Stimulated activated CD4-positive, alpha-beta T cell treated with anti-CD3 and anti-CD28 coated beads, Interleukin-12 subunit alpha, Interleukin-12 subunit beta, amount 100 ng/mL, for 24 hours (primary cell): Measurements from ENCODE around the gene GIGYF2.
A peak's percentile ranks its signal among the peaks of the same experiment; 100 is the strongest.
"Not testable (repeated sequence)": the region's sequence is repeated elsewhere in the genome, so short reads cannot be mapped to it uniquely, and the experiment has no call there.

Experiments
- DNase-seq, 2 experiments: peaks; one replicate each; pipeline ENCODE4 v3.0.0-alpha.2; 2020; ENCODE audit warnings: low read depth in 2 of 2

GIGYF2 gene

DNA sequence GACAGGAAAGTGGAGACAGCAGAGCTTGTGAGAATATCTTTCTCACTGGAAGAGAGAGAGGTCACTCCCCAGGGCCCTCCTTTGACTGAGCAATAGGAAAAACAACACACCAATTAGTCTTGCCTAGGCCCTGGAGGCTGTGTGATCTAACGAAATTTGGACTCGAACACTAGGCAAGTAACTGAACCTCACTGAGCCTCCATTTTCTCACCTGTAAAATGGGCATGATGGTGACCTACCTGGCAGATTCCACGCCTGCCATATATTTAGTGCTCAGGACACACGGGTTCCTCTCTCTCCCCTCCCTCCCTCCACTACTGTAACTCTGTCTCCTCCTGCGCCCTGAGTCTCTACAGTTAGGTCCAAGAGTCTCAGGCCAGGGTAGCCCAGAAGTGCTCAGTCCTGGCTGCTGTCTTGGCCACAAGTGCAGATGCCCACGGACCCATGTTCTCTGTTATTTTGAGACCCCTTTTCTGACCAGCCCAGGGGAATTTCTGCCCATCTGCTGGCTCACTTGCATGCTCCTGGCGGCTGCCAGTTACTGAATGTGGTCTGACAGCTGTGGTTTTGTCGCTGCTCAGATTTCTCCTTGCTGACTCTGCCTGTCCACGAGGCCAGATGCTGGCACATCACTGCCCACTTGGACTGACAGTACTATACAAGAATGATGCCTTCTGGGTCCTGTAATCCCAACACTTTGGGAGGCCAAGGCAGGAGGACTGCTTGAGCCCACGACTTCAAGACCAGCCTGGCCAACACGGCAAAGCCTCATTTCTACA, 9.6 kb upstream of the GIGYF2 start:
- DNase-seq: no peak

DNA sequence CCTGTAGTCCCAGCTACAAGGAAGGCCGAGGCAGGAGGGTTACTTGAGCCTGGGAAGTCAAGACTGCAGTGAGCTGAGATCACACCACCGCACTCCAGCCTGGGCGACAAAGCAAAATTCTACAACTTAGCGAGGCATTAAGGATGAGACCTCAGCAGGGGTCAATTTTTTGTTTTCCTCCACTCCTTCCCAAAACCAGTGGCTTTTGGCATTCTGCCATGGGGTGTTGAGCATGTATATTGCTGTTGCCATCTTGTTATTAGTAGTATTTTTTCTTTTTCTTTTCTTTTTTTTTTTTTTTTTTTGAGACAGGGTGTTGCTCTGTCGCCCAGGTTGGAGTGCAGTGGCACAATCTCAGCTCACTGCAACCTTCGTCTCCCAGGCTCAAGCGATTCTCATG, 8.9 kb upstream of the GIGYF2 start:
- DNase-seq: no peak

DNA sequence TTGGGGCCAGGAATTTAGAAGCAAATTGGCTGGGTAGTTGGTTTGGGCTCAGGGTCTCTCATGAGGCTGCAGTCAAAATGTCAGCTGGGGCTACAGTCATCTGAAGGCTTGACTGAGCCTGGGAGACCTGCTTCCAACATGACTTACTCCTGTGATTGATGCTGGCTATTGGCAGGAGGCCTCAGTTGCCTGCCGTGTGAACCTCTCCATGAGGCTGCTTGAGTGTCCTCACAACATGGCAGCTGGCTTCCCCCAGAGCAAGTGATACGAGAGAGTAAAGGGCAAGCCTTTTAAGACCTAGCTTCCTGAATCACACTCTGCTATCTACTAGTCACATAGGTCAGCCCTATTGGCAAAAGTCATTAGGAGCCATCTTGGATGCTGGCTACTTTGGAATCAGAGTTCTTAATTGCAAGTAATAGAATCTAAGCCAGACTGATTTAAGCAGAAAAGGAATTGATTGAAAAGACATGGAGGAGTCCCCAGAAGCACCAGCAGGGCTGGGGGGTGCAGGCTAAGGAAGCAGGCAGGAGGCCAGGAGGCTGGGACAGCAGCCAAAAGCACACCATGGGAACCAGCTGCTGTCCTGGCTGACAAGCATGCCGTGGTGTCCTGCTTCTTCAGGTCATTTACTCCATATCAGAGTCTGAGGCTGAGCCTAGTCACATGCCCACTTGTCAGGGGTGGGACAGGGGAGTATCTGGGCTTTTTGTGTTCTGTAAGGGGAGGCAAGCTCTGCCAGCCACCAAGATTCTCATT, 7.8 kb upstream of the GIGYF2 start:
- DNase-seq: no peak

DNA sequence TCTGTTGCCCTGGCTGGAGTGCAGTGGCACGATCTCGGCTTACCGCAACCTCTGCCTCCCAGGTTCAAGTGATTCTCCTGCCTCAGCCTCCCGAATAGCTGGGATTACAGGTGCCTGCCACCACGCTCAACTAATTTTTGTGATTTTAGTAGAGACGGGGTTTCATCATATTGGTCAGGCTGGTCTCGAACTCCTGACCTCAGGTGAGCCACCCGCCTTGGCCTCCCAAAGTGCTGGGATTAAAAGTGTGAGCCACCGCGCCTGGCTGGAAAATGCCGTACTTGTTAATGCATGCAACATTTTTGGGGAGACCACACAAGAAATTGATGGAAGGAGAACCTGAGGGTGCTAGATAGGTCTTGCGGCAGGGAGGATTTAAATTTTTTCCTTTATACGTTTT, 6.0 kb upstream of the GIGYF2 start:
- not testable (repeated sequence) for DNase-seq

DNA sequence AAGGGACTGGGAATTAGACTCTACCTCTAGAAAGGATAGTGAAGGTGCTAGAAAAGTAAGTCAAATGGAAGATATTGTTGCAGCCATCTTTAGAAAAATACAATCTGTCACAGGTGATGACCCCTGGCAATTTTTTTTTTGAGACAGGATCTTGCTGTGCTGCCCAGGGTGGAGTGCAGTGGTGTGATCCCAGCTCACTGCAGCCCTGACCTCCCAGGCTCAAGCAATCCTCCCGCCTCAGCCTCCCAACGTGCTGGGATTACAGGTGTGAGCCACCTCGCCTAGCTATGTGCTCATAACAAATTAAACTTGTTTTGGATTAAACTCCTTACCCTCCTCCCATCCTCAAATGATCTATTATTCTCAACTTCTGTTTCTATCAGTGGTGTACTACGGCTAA, 3.8 kb upstream of the GIGYF2 start:
- DNase-seq: no peak

DNA sequence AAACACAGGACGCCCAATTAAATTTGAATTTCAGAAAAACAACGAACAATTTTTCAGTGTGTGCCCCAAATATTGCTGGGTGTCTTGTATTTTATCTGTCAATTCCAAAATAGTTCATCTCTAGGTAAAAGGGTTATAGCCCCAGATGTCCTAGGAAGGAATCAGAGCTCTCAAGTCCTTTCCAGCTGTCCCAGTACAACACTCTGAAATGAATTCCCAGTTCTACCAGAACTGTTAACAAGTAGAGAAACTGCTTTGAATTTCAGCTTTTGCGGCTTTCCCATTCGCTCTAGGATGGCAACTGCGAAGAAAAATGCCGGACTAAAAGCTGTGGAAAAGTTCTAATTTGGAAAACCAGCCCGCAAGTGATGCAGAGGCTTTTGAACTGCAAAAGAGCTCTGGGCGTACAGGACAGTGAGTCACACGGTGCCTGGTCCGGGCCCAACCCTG, 497 bp upstream of the GIGYF2 start:
- DNase-seq: no peak

DNA sequence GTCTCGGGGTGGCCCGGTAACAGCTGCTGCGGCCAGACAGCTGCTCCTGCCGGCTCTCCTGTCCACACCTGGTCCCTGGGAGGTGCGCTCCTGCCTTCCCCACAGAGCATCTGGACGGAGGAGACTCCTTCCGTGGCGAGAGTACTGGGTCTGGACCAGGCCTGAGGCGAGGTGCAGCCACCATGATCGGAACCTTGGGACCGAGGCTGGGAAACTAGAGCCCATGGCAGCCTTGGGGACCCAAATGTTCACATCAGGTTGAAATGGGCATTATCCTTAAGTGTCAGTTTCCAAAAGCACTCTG, 628 bp downstream of the GIGYF2 start:
- DNase-seq: peak in 1 of 2 experiments; percentile 11

DNA sequence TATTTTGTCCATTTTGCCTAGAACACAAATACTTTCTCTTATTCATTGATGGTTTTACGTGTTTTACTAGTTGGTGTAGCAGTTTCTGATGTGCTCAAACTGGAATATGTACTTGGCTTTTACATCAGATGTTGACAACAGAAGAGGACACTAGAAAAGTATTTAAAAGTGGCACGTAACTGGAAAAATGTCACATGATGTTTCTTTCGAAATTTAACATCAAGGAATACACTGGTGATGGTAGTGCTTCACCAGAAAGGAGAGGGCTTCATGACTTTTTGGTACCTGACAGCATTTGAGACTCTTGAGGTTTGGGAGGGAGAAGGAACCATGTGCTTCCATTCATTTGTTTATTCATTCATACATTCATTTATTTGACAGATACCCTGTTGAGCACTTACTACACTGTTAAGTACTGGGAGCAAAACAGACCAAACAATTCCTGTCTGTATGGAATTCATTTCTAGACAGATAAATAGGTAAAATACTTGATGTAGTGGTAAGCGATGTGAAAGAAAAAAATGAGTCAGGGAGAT, 1.5 kb downstream of the GIGYF2 start:
- DNase-seq: no peak

DNA sequence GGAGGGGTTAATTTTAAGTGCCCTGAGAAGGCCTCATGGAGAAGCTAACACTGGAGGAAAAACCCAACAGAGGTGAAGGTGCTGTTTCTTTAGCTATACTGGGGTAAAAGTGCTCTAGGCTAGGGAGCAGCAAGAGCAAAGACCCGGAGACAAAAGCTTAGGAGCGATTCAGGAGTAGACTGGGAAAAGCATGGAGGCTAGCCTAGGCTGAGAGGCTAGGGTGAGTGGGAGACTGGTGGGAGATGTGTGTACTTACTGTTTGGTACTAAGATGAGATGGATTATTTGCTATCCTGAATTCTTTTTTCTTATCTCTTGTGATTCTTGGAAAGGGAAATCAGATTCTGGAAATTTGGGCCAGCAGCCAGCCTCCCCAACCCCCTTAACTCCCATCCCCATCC, 2.0 kb downstream of the GIGYF2 start:
- DNase-seq: no peak

DNA sequence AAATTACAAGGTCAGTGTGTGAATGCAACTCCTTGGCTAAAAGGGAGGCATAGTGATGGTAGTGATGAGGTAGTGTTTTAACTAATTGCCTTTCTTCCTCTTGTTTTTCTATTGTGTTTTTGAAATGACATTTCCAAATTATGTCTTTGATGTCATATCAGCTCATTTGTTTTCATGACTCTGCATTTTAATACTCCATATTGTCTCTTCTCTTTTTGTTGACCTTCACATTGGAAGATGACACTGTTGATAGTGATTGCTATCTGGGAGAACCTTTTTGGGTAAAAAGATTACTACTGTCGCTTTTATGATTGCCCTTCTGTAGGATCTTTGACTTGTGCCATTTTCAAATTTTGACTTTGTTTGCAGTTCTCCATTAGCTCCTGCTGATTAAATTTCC, 3.0 kb downstream of the GIGYF2 start:
- DNase-seq: no peak

DNA sequence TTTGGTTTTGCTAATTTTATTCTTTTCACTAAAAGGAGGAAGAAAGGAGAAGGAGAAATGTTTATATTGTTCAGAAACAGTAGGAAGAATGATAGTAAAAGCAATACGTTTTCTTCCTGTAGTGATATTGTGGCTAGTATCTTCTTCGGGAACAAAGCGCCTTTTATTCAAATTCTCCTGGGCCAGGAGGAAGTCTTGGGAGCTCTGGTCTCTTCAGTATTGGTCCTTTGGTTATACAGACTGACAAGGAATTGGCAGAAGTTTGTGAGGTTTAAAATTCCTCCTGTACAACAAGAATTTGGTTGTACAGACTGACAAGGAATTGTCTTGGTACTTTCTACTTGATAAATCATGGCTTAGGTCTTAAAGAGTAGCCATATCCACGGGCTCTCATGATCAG, 9.9 kb downstream of the GIGYF2 start:
- no peak for DNase-seq

DNA sequence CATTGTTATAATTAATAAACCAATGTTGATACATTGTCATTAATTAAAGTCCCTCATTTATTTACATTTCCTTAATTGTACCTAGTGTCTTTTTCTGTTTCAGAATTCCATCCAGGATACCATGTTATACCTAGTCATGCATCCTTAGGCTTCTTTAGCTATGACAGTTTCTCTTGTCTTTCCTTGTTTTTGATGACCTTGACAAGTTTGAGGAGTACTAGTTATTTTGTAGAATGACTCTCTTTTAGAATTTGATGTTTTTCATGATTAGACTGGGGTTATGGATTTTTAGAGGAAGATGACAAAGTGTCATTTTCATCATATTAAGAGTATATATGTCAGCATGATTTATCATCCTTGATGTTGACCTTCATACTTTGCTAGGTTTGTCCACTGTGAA, 16.4 kb downstream of the GIGYF2 start:
- DNase-seq: no peak

DNA sequence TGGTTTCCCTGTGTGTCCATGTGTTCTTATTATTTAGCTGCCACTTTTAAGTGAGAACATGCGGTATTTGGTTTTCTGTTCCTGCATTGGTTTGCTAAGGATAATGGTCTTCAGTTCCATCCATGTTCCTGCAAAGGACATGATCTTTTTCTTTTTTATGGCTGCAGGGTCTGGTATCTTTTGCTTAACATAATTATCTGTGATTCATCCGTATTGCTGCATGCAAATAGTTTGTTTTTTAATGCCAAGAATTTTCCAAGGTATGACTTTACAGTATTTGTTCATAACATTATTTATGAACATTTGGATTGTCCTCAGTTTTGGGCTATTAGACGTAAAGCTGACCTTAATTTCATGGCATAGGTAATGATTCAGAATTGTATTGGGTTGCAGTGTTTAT, 17.8 kb downstream of the GIGYF2 start:
- no peak for DNase-seq

DNA sequence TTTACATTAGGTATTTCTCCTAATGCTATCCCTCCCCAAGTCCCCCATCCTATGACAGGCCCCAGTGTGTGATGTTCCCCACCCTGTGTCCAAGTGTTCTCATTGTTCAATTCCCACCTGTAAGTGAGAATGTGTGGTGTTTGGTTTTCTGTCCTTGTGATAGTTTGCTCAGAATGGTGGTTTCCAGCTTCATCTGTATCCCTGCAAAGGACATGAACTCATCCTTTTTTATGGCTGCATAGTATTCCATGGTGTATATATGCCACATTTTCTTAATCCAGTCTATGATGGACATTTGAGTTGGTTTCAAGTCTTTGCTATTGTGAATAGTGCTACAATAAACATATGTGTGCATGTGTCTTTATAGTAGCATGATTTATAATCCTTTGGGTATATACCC, 22.9 kb downstream of the GIGYF2 start:
- not testable (repeated sequence) for DNase-seq

DNA sequence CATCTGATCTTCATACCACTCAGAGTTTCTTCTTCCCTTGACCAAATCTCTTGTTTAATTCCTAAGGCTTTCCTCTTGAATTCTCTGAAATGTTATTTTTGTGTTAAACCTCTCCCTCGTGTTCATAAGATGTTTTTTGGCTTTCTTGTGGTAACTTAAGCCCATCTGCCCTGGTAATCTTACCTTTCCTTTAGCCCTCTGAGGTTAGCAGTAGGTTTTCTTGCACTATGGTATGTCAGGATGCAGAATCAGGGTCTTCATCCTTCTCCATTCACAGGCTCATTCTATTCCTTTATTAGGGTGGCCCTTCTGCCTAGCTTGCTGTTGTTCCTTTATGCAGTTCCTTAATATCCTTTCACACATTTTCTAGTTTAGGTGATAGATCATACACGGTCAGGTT, 24.1 kb downstream of the GIGYF2 start:
- no peak for DNase-seq

DNA sequence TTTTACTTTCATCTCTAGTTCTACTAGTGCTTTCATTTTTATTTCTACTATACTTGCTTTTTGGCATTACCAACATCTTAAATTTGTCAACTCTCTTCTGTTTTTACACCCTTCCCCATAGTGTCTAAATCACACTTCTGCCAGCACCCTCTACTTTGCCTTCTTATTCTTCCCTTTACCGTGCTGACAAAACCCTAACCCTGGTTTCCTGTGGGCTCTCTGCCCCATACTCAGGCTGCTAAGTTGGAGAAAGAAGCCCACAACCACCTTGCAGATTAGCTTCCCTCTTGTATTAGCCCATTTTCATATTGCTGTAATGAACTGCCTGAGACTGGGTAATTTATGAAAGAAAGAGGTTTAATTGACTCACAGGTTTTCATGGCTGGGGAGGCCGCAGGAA, 24.8 kb downstream of the GIGYF2 start:
- no peak for DNase-seq

DNA sequence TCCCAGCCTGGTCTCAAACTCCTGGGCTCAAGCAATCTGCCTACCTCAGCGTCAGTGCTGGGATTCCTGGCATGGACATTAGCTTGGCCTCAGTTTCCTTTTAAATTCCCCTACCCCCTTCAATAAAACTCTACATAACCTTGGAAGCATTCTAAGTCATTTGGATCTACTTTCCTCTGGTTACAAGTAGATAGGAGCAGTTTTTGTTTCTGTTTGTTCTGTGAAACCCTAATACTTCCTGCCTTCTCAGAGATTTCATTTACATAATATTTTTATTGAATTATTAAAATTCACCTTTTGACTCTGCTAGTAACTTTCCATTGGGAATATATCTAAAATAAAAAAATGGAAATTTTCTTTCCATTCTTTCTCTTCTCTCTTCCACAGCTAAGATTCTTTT, 25.9 kb downstream of the GIGYF2 start:
- DNase-seq: no peak

DNA sequence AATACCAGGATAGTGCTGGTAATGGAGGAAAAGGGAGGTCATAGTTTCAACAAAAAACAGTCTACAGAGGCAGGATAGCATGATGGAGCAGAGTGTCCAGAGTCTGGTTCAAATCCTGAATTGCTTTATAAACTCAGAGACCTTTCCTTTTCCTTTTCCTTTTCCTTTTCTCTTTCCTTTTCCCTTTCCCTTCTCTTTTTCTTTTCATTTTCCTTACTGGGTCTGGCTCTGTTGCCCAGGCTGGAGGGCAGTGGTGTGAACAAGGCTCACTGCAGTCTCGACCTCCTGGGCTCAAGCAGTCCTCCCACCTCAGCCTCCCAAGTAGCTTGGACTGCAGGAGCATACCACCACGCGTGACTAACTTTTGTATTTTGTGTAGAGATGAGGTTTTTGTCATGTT, 31.7 kb downstream of the GIGYF2 start:
- DNase-seq: no peak

DNA sequence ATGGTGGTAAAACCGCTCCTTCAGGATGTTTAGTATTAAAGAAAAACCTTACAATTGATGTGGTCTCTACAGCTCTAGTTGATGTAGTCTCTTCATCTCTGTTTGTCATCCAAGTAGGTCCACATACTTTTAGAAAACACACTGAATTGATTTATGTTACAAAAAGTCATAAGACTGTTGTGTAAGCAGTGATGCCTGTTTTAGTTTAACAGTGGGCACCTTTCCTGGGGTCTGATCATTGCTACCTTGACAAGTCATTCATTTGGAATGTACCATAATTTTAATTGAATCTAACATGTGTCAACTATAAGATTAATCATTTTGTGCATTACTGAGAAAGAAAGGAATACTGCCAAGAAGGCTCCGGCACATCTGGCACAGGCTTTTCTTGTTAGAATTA, 34.3 kb downstream of the GIGYF2 start:
- no peak for DNase-seq

DNA sequence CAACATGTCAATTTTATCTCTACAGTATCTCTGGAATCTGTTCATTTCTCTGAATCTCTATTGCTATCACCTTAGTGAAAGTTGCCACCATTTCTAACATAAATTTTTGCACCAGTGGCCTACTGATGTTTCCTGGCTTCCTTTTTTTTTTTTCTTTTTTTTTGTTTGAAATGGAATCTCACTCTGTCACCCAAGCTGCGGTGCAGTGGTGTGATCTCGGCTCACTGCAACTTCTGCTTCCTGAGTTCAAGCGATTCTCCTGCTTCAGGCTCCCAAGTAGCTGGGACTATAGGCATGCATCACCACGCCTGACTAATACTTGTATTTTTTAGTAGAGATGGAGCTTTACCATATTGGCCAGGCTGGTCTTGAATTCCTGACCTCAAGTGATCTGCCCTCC, 44.2 kb downstream of the GIGYF2 start:
- DNase-seq: no peak

DNA sequence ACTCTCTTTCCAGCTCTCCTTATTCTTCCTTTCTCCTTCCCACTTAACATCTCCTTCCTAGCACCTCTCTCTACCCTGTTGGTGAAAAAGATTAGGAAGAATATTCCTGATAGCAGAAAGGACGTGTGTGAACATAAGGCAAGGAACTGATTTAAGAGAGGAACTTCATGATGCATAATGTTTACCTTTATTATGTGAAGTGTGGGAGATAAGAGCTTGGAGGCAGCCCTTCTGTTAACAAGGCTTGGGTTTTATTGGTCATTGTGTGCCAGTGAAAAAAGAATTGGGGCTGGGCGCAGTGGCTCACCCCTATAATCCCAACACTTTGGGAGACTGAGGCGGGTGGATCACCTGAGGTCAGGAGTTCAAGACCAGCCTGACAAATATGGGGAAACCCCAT, 44.8 kb downstream of the GIGYF2 start:
- DNase-seq: no peak

DNA sequence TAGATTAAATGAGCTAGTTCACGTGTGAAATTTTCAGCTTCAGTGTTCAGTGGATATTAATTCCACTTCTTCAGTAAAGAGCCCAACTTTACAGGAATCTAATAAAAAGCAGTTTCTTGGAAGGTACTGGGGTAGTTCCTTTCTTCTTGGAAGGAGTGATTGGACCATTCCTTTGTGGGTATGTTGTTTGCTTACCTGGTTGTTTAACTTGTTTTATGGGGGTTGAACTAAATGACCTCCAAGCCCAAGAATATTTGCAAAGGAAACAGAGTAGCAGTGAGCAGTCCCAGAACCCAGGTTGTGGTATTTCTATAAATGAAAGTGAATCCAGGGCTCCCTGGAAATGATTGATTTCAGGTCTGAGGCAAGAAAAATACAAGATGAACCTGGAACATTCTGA, 47.8 kb downstream of the GIGYF2 start:
- no peak for DNase-seq

DNA sequence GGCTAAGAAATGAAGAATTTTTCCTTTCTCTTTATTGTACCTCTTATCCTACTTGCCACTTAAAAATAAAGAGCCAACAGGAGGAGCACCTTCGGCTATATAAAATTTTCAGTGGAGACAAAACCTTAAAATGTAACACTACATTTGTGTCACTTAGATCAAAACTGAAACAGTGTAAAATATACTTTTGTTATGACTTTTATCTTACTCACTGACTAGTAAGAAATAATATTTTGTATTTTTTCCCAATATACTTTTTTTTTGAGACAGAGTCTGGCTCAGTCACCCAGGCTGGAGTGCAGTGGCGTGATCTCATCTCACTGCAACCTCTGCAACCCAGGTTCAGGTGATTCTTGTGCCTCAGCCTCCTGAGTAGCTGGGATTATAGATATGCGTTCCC, 50.9 kb downstream of the GIGYF2 start:
- no peak for DNase-seq
